GM12878 (cell line): ENCODE results near the gene PTPRM. TPM values are rescaled to one million over a fixed set of nuclear protein-coding genes. Genes with fewer than 3 reads are reported as not detected.

Experiments
- ATAC-seq: fragments of 200-7000 bp; cut with Tn5 transposase; 3 replicates; pipeline ENCODE4 v1.9.1; 2020; ENCODE audit warnings: mild to moderate bottlenecking, moderate library complexity
- BruUV-seq: library from RNA; stranded (reverse); fragments of 400-500 nt; replicated peaks from 2 replicates; lab custom pipeline; 2021; lab: Mats Ljungman, UMichigan
- CTCF ChIA-PET: fragments of 300-600 bp; sonication (Branson Sonifier 250); formaldehyde crosslinking; extraction: SDS; loops from one replicate; lab custom pipeline; 2021; ENCODE audit warnings: inconsistent platforms; lab: Yijun Ruan, JAX
- POLR2A ChIA-PET: fragments of 350-600 bp; formaldehyde crosslinking; extraction: SDS; loops from one replicate; lab custom pipeline; 2021; ENCODE audit warnings: inconsistent platforms; lab: Charles Lee
- RAD21 ChIA-PET: fragments of 300-600 bp; sonication (Branson Sonifier 250); formaldehyde crosslinking; loops from one replicate; lab custom pipeline; 2023; ENCODE audit warnings: antibody characterized with exemption; ENCODE audit not compliant: unreplicated experiment; lab: Charles Lee
- SMC1A ChIA-PET: fragments of 300-600 bp; sonication (Branson Sonifier 250); formaldehyde crosslinking; loops from one replicate; lab custom pipeline; 2023; ENCODE audit not compliant: unreplicated experiment, uncharacterized antibody; lab: Charles Lee
- DNase-seq: peaks from one replicate; pipeline ENCODE4 v3.0.0-alpha.2; 2011; ENCODE audit warnings: low read depth, low spot score
- FAIRE-seq: peaks from 3 replicates; lab custom pipeline; 2011; peaks lifted over from hg19 to GRCh38; lab: Jason Lieb, UNC
- H2AFZ ChIP-seq: 2 replicates; pipeline ENCODE4 v1.6.0; 2011; ENCODE audit warnings: low read depth, low read length, control low read depth; ENCODE audit not compliant: control insufficient read depth
- H3K27ac ChIP-seq: 2 replicates; pipeline ENCODE4 v1.5.1; 2011; ENCODE audit warnings: control low read depth; ENCODE audit not compliant: control insufficient read depth, insufficient read depth
- H3K27me3 ChIP-seq, 2 experiments: replicated peaks in 1 of 2; 2 replicates each; pipeline versions ENCODE4 v1.6.0 to v1.6.1; 2011; ENCODE audit warnings: low read length in 1 of 2; ENCODE audit not compliant: control insufficient read depth in 2 of 2, insufficient read depth in 2 of 2
- H3K36me3 ChIP-seq, 2 experiments: 2 replicates each; pipeline ENCODE4 v1.5.1; 2011; ENCODE audit warnings: low read length in 1 of 2; ENCODE audit not compliant: control insufficient read depth in 2 of 2, insufficient read depth in 2 of 2
- H3K4me1 ChIP-seq: 2 replicates; pipeline ENCODE4 v1.6.1; 2011; ENCODE audit warnings: mild to moderate bottlenecking, low read length, moderate library complexity, mixed read lengths; ENCODE audit not compliant: control insufficient read depth, insufficient read depth
- H3K4me2 ChIP-seq: 2 replicates; pipeline ENCODE4 v1.6.0; 2011; ENCODE audit warnings: control low read depth; ENCODE audit not compliant: control insufficient read depth, insufficient read depth
- H3K4me3 ChIP-seq: fragments of 200-600 bp; sonication (generic); 2 replicates; pipeline ENCODE4 v1.5.1; 2016
- H3K79me2 ChIP-seq: 2 replicates; pipeline ENCODE4 v1.6.0; 2011; ENCODE audit warnings: low read length; ENCODE audit not compliant: control insufficient read depth, insufficient read depth
- H3K9ac ChIP-seq: 2 replicates; pipeline ENCODE4 v1.8.0; 2011; ENCODE audit warnings: low read length, control low read depth, mixed read lengths; ENCODE audit not compliant: control insufficient read depth, insufficient read depth
- H3K9me3 ChIP-seq: replicated peaks from 3 replicates; pipeline ENCODE4 v1.5.1; 2011; ENCODE audit warnings: mild to moderate bottlenecking, low read length; ENCODE audit not compliant: control insufficient read depth, insufficient read depth
- H4K20me1 ChIP-seq: 2 replicates; pipeline ENCODE4 v1.6.0; 2011; ENCODE audit not compliant: control insufficient read depth, insufficient read depth
- CTCF ChIP-seq, 3 experiments: IDR thresholded peaks in 2 of 3; conservative IDR thresholded peaks in 1 of 3; 2 replicates each; pipeline ENCODE4 v1.5.1; 2011; ENCODE audit warnings: low read depth in 3 of 3, low read length in 3 of 3, mild to moderate bottlenecking in 3 of 3, control low read depth in 2 of 3, moderate library complexity in 2 of 3, inconsistent platforms in 1 of 3, mixed read lengths in 1 of 3; ENCODE audit not compliant: control insufficient read depth in 2 of 3, insufficient read depth in 1 of 3; ENCODE audit errors: extremely low read depth in 1 of 3
- E4F1 ChIP-seq: fragments of 450-650 bp; IDR thresholded peaks from 2 replicates; pipeline ENCODE4 v1.6.1; 2018; ENCODE audit warnings: borderline replicate concordance, mild to moderate bottlenecking; ENCODE audit not compliant: partially characterized antibody
- SPI1 ChIP-seq: IDR thresholded peaks from 2 replicates; pipeline ENCODE4 v1.6.1; 2011; ENCODE audit warnings: low read depth, mild to moderate bottlenecking, low read length, moderate library complexity, borderline replicate concordance; ENCODE audit not compliant: insufficient read depth
- ZNF274 ChIP-seq: IDR thresholded peaks from one replicate; pipeline ENCODE4 v1.8.0; 2011; ENCODE audit not compliant: insufficient read length, insufficient read depth
- WGBS: methylation state at CpG from one replicate; pipeline ENCODE4 v1.1.6; 2016; ENCODE audit warnings: low lambda C conversion rate; ENCODE audit not compliant: insufficient replicate concordance, insufficient coverage; ENCODE audit errors: missing lambda C conversion rate; 5-methylcytosine and 5-hydroxymethylcytosine counted together
- in situ Hi-C: fragments of 300-500 bp; cut with MboI; formaldehyde crosslinking; loops from 9 replicates; pipeline ENCODE4 v1.14.3; 2018; ENCODE audit warnings: mixed read lengths
- intact Hi-C: fragments of 100-400 bp; cut with micrococcal nuclease; formaldehyde crosslinking; loops from one replicate; pipeline ENCODE4 v1.14.2; 2022; ENCODE audit not compliant: unreplicated experiment
- polyA plus RNA-seq, 11 experiments: library from polyadenylated mRNA; depleted of rRNA in 4 of 11; unstranded in 6 of 11; stranded (reverse) in 5 of 11; fragments of >200 nt; fragmentation: Nextera tagmentation in 4 of 11; fragmentation: Illumina TruSeq in 1 of 11; extraction: Ambion mirVana in 4 of 11; extraction: Trizol in 1 of 11; gene quantifications; 1 replicate in 1 of 11; 2 replicates in 10 of 11; pipeline versions ENCODE4 v1.2.1 to v1.2.3, GENCODE V29; 2011 to 2016; ENCODE audit warnings: inconsistent platforms in 2 of 11, missing spikeins in 2 of 11, low read depth in 1 of 11
- total RNA-seq, 4 experiments: library from RNA; depleted of rRNA in 3 of 4; stranded (reverse); fragments of >200 nt in 3 of 4; fragmentation: Illumina TruSeq in 1 of 4; extraction: Trizol in 1 of 4; gene quantifications; 2 replicates each; pipeline versions ENCODE4 v1.2.1 to v1.2.3, GENCODE V29; 2013 to 2021
- TF ChIP-seq, protein P1 (sequence below): fragments of 450-650 bp; IDR thresholded peaks from 2 replicates; pipeline ENCODE4 v1.6.1; 2017; ENCODE audit warnings: low read depth, mild to moderate bottlenecking, moderate library complexity

The PTPRM gene
- total and polyA plus RNA-seq, 10 of the 15 experiments (the other 5 are each of a cell fraction or from before 2014, with no cell fraction given) = 0.07 to 22.6 (median 0.60) TPM

- CTCF ChIA-PET = interaction anchor here (0.7 to 2.7 kb wide), 3 partner anchors 21 to 194 kb away, joined by 3 to 10 read pairs (median 6); no protein-coding TSS in a partner anchor
- no peak overlapping the region for H3K4me3 ChIP-seq
- BruUV-seq = no TSS peak
- no peaks in the 10 kb centered on the region for H4K20me1 ChIP-seq
- peak; percentile 33; the same call in 1 of the 2 replicates for TF ChIP-seq SPI1
- no peak for TF ChIP-seq E4F1
- TF ChIP-seq, all 136 proteins: peak for 1
- ChIA-PET SMC1A (interaction anchor here (0.8 to 2.5 kb wide), 7 partner anchors 11 to 189 kb away, joined by 3 to 12 read pairs (median 7); no protein-coding TSS in a partner anchor), POLR2A (interaction anchor here (1.2 kb wide), 1 partner anchor 15 kb away, joined by 3 read pairs; no protein-coding TSS in a partner anchor), RAD21 (interaction anchor here (1.6 to 2.2 kb wide), 2 partner anchors 16 to 21 kb away, joined by 3 to 8 read pairs; no protein-coding TSS in a partner anchor)
- DNase-seq (no peak), FAIRE-seq (no peak), ATAC-seq (no peak)
- H3K27me3 ChIP-seq = no peaks in the 10 kb centered on the region
- 50% methylated on average over 8 of the region's 8 CpGs for WGBS
- H3K4me2 ChIP-seq = no peak overlapping the region
- no peak overlapping the region for H3K27ac ChIP-seq
- H3K4me1 ChIP-seq = no peaks in the 10 kb centered on the region
- intact Hi-C loops (no loop called here), in situ Hi-C loops (no loop called here)
- H3K9me3 ChIP-seq = no peaks in the 10 kb centered on the region
- no peaks in the 10 kb centered on the region for H3K79me2 ChIP-seq
- no peaks in the 10 kb centered on the region for H3K36me3 ChIP-seq
- H3K9ac ChIP-seq = no peak overlapping the region
- H2AFZ ChIP-seq = no peak overlapping the region
These were observed 412.6 kb downstream of the PTPRM start for GRCh38 chr18:7979714-7980113.

GRCh38 chr18:7980136-7980535, 413.0 kb downstream of the PTPRM start:
- H3K79me2 ChIP-seq = no peaks in the 10 kb centered on the region
- FAIRE-seq (no peak), ATAC-seq (peak; percentile 35), DNase-seq (no peak)
- no peak overlapping the region for H3K4me3 ChIP-seq
- ChIA-PET SMC1A (interaction anchor here (1.7 to 2.5 kb wide), 2 partner anchors 10 to 190 kb away, joined by 7 to 10 read pairs; no protein-coding TSS in a partner anchor), RAD21 (interaction anchor here (2.2 kb wide), 1 partner anchor 21 kb away, joined by 8 read pairs; no protein-coding TSS in a partner anchor), POLR2A (interaction anchor here (1.2 kb wide), 1 partner anchor 15 kb away, joined by 3 read pairs; no protein-coding TSS in a partner anchor), CTCF (interaction anchor here (2.7 kb wide), 1 partner anchor 30 kb away, joined by 6 read pairs; no protein-coding TSS in a partner anchor)
- no peak overlapping the region for H2AFZ ChIP-seq
- H3K27ac ChIP-seq = no peak overlapping the region
- H3K9me3 ChIP-seq = no peaks in the 10 kb centered on the region
- BruUV-seq = no TSS peak
- intact Hi-C loops (no loop called here), in situ Hi-C loops (no loop called here)
- no peak overlapping the region for H3K4me2 ChIP-seq
- 44% methylated on average over 3 of the region's 3 CpGs for WGBS
- H3K9ac ChIP-seq = no peak overlapping the region
- TF ChIP-seq CTCF (IDR thresholded peaks at IDR 0.05 in 2 of 3, conservative IDR thresholded peaks at IDR 0.05 in 1 of 3; ENCODE audit: control insufficient read depth in 2 of 3, extremely low read depth in 1 of 3, insufficient read depth in 1 of 3, low read depth in 3 of 3, low read length in 3 of 3) (peak in 2 of 3 experiments; percentile 9 to 22; a peak in 1 of 6 replicates), ZNF274 (no peak)
- TF ChIP-seq, protein P1, sequence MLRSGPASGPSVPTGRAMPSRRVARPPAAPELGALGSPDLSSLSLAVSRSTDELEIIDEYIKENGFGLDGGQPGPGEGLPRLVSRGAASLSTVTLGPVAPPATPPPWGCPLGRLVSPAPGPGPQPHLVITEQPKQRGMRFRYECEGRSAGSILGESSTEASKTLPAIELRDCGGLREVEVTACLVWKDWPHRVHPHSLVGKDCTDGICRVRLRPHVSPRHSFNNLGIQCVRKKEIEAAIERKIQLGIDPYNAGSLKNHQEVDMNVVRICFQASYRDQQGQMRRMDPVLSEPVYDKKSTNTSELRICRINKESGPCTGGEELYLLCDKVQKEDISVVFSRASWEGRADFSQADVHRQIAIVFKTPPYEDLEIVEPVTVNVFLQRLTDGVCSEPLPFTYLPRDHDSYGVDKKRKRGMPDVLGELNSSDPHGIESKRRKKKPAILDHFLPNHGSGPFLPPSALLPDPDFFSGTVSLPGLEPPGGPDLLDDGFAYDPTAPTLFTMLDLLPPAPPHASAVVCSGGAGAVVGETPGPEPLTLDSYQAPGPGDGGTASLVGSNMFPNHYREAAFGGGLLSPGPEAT = no peak
- no peaks in the 10 kb centered on the region for H3K36me3 ChIP-seq
- no peaks in the 10 kb centered on the region for H3K27me3 ChIP-seq
- H4K20me1 ChIP-seq = no peaks in the 10 kb centered on the region
- H3K4me1 ChIP-seq = no peaks in the 10 kb centered on the region
